RWPE1 (cell line): ENCODE results near the gene BBIP1.
"Not testable (repeated sequence)": the region's sequence is repeated elsewhere in the genome, so short reads cannot be mapped to it uniquely, and the experiment has no call there.

Source experiments
- CTCF ChIA-PET: fragments of 350-600 bp; sonication (Branson Sonifier 250); formaldehyde crosslinking; extraction: SDS; loops from one replicate; lab custom pipeline; 2021; lab: Yijun Ruan, JAX
- POLR2A ChIA-PET: fragments of 400-600 bp; formaldehyde crosslinking; extraction: SDS; loops from one replicate; lab custom pipeline; 2020; ENCODE audit warnings: antibody characterized with exemption; ENCODE audit not compliant: low non-redundant PET; lab: Yijun Ruan, JAX
- DNase-seq: peaks from one replicate; pipeline ENCODE4 v3.0.0; 2012; ENCODE audit warnings: low spot score
- H3K27ac ChIP-seq: fragments of 450-650 bp; 2 replicates; pipeline ENCODE4 v1.5.1; 2017
- CTCF ChIP-seq: fragments of 450-650 bp; conservative IDR thresholded peaks from 2 replicates; pipeline ENCODE4 v1.5.1; 2017; ENCODE audit warnings: low read depth, mild to moderate bottlenecking

The BBIP1 gene

GRCh38 chr10:110867807-110868465 is 51.0 kb downstream of the BBIP1 start:
- H3K27ac ChIP-seq, result peak overlapping the region; percentile 41; the same call in 1 of the 2 replicates
- ChIA-PET CTCF (no interaction called here), POLR2A (interaction anchor here (0.6 kb wide), 1 partner anchor 50 kb away, joined by 3 read pairs; no protein-coding TSS in a partner anchor)
- TF ChIP-seq CTCF, result no peak
- DNase-seq, result no peak

GRCh38 chr10:110867011-110867806 is 51.8 kb downstream of the BBIP1 start:
- POLR2A ChIA-PET, DNase-seq, CTCF ChIA-PET: not testable (repeated sequence)
- H3K27ac ChIP-seq, result peak overlapping the region; percentile 63

- no peak for TF ChIP-seq CTCF
- ChIA-PET CTCF (interaction anchor here (0.7 kb wide), 1 partner anchor 1187 kb away, joined by 3 read pairs; no protein-coding TSS in a partner anchor), POLR2A (no interaction called here)
- peak overlapping the region; percentile 86 for H3K27ac ChIP-seq
- no peak for DNase-seq
These were observed 53.0 kb downstream of the BBIP1 start for GRCh38 chr10:110865809-110866482.

GRCh38 chr10:110865186-110865808 is 53.7 kb downstream of the BBIP1 start:
- ChIA-PET POLR2A (no interaction called here), CTCF (interaction anchor here (0.7 kb wide), 1 partner anchor 1186 kb away, joined by 3 read pairs; no protein-coding TSS in a partner anchor)
- DNase-seq, result peak; percentile 70
- TF ChIP-seq CTCF, result no peak
- peak overlapping the region; percentile 86 for H3K27ac ChIP-seq

GRCh38 chr10:110864662-110865140 is 54.3 kb downstream of the BBIP1 start:
- H3K27ac ChIP-seq, result peak overlapping the region; percentile 86
- POLR2A ChIA-PET, result no interaction called here
- no peak for TF ChIP-seq CTCF
- CTCF ChIA-PET, result no interaction called here
- no peak for DNase-seq

- no peak for TF ChIP-seq CTCF
- DNase-seq, result no peak
- CTCF ChIA-PET, result no interaction called here
- H3K27ac ChIP-seq, result peak overlapping the region; percentile 60
- POLR2A ChIA-PET, result no interaction called here
These were observed 55.0 kb downstream of the BBIP1 start for GRCh38 chr10:110863956-110864355.
